KOPT-K1 (cell line): Measurements from ENCODE around the gene GSKIP.

Experiments used
- H3K27ac ChIP-seq: fragments of 200-600 bp; sonication (generic); 2 replicates; pipeline ENCODE4 v1.5.1; 2016; ENCODE audit warnings: antibody characterized with exemption, mild to moderate bottlenecking, low read depth, low read length; ENCODE audit not compliant: poor library complexity, severe bottlenecking
- H3K36me3 ChIP-seq: fragments of 200-600 bp; sonication (generic); 2 replicates; pipeline ENCODE4 v1.5.1; 2017; ENCODE audit warnings: antibody characterized with exemption, mild to moderate bottlenecking, low read length, moderate library complexity; ENCODE audit not compliant: insufficient read depth
- H3K9me3 ChIP-seq: fragments of 200-600 bp; sonication (generic); 2 replicates; pipeline ENCODE4 v1.5.1; 2017; ENCODE audit warnings: antibody characterized with exemption, low read length, mild to moderate bottlenecking; ENCODE audit not compliant: insufficient read depth, poor library complexity, severe bottlenecking

Gene GSKIP

GRCh38 chr14:96421236-96421635, 57.9 kb downstream of the GSKIP start:
- H3K27ac ChIP-seq, result no peak overlapping the region
- H3K36me3 ChIP-seq, result no peaks in the 10 kb centered on the region
- H3K9me3 ChIP-seq, result no peaks in the 10 kb centered on the region

GRCh38 chr14:96422992-96423391, 59.7 kb downstream of the GSKIP start:
- Histone ChIP-seq H3K9me3 (no peaks in the 10 kb centered on the region), H3K27ac (no peak overlapping the region), H3K36me3 (no peaks in the 10 kb centered on the region)

- H3K27ac ChIP-seq, result no peak overlapping the region
Measured at GRCh38 chr14:96423446-96424108, 60.3 kb downstream of the GSKIP start.

GRCh38 chr14:96424109-96424989, 61.0 kb downstream of the GSKIP start:
- no peak overlapping the region for H3K27ac ChIP-seq
- no peaks in the 10 kb centered on the region for H3K36me3 ChIP-seq

More at GRCh38 chr14:96423446-96424108, 60.3 kb downstream of the GSKIP start:
- Histone ChIP-seq H3K36me3 (no peaks in the 10 kb centered on the region), H3K9me3 (no peaks in the 10 kb centered on the region)

GRCh38 chr14:96434040-96434439, 70.7 kb downstream of the GSKIP start:
- no peaks in the 10 kb centered on the region for H3K36me3 ChIP-seq
- H3K9me3 ChIP-seq, result no peaks in the 10 kb centered on the region
- H3K27ac ChIP-seq, result no peak overlapping the region

More at GRCh38 chr14:96424109-96424989, 61.0 kb downstream of the GSKIP start:
- H3K9me3 ChIP-seq, result no peaks in the 10 kb centered on the region
